Astrocyte of the spinal cord (primary cell): Measurements from ENCODE around the gene RCL1.

Experiments
- DNase-seq: peaks from one replicate; pipeline ENCODE4 v3.0.0; 2011; ENCODE audit warnings: low read depth, low spot score
- H3K4me3 ChIP-seq: 2 replicates; pipeline ENCODE4 v1.5.1; 2011; ENCODE audit warnings: low read depth, mild to moderate bottlenecking, low read length, moderate library complexity
- in situ Hi-C: cut with HindIII; loops from 2 replicates; pipeline ENCODE4 v1.10.0; 2017; ENCODE audit warnings: low sequenced_read_pairs
- TF ChIP-seq, protein P1 (sequence below): IDR thresholded peaks from 2 replicates; pipeline ENCODE4 v1.5.1; 2012; ENCODE audit warnings: low read depth, mild to moderate bottlenecking, low read length, inconsistent platforms

The RCL1 gene

DNA sequence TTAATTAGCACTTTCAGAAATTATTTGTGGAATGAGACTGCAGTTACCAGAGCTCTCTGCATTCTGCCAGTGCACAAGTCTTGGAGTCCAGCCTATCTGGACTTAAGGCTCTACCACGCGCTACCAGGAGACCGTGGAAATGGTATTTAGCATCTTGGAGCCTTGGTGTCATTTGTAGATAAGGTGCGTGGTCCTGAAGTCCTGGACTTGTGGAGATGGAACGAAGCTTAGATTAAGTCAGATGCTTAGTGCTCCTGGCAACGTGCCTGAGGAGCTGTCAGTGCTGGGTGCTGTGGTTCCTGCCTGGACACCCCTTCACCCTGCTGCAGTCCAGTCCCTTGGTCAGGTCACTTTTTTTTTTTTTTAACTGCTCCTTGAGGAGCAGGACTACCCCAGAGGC is 59.7 kb downstream of the RCL1 start:
- H3K4me3 ChIP-seq, result no peak overlapping the region
- TF ChIP-seq, protein P1, sequence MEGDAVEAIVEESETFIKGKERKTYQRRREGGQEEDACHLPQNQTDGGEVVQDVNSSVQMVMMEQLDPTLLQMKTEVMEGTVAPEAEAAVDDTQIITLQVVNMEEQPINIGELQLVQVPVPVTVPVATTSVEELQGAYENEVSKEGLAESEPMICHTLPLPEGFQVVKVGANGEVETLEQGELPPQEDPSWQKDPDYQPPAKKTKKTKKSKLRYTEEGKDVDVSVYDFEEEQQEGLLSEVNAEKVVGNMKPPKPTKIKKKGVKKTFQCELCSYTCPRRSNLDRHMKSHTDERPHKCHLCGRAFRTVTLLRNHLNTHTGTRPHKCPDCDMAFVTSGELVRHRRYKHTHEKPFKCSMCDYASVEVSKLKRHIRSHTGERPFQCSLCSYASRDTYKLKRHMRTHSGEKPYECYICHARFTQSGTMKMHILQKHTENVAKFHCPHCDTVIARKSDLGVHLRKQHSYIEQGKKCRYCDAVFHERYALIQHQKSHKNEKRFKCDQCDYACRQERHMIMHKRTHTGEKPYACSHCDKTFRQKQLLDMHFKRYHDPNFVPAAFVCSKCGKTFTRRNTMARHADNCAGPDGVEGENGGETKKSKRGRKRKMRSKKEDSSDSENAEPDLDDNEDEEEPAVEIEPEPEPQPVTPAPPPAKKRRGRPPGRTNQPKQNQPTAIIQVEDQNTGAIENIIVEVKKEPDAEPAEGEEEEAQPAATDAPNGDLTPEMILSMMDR, result no peak
- no peak for DNase-seq
- in situ Hi-C loops, result no loop called here

DNA sequence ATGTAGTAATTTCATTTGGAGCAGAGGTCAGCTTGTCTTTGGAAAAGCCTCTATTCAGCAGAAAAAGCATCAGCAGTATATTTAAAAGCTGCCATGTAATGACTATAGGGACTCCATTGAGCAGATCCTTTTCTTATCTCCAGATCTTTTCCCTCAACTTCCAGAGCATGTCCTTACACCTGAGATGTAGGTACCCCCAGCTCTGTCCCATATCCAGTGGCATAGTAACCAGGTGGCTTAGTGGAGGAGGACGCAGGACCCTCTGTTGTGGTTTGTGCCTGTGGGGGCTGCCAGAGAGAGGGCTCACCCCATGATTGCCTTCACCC is 61.5 kb downstream of the RCL1 start:
- in situ Hi-C loops, result no loop called here
- TF ChIP-seq, protein P1, result no peak
- no peak overlapping the region for H3K4me3 ChIP-seq
- no peak for DNase-seq

DNA sequence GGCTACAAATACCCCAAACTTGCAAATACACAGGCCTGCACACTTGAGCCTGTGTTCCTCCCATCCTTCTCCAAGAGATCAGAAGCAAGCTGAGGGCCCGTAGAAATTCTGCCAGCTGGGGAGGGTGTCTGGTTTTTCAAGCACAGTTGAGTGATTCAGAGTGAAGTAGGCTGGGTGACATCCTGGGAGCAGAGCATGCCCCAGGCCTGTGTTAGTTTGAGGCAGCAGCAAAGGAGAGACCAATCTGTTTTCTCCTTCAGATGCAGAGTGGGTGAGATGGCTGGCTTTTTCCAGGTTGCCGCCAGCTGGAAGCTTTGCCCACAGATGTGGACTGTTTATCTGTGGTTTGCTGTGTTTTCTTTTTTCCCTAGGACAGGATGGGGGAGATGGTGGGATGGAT is 63.1 kb downstream of the RCL1 start:
- TF ChIP-seq, protein P1, result no peak
- H3K4me3 ChIP-seq, result no peak overlapping the region
- in situ Hi-C loops, result no loop called here
- peak; percentile 64 for DNase-seq

DNA sequence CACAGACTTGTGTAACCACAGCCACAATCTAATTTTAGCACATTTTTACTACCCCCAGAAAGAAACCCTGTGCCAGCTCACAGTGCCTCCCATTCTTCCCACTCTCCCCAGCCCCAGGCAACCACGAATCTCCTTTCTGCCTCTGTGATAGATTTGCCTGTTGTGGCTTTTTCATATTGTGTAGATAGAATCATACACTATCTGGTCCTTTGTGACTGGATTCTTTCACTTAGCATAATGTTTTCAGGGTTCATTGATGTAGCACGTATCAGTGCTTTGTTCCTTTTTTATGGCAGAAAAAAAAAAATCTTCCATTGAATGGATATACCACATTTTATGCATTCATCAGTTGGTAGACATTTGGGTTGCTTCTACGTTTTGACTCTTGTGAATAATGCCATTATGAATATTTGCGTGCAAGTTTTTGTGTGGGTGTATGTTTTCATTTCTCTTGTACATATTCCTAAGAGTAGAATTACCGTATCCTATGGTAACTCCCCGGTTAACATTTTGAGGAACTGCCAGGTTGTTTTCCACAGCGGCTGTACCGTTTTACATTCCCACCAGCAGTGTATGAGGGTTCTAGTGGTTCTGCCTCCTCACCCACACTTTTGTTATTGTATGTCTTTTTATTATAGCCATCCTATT is 64.5 kb downstream of the RCL1 start:
- in situ Hi-C loops, result no loop called here
- DNase-seq, result no peak
- TF ChIP-seq, protein P1, result no peak
- H3K4me3 ChIP-seq, result no peak overlapping the region

DNA sequence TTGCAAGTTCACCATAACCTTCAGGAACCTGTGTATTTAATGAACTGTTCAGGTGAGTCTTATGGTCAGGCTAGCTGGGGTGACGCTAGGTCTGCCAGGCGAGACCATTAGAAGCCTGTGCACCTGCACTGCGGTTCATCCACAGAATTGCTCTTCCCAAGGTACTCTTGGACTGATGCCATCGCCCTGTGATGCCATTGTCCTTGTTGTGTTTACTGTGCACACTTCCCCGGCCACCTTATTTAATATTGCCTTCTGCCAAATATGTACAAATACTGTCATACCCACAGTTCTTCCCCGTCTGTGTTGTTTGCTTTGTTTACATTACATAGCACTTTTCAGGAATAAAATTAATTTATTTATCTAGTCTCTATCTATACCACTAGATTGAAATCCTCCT is 66.3 kb downstream of the RCL1 start:
- H3K4me3 ChIP-seq, result no peak overlapping the region
- in situ Hi-C loops, result no loop called here
- TF ChIP-seq, protein P1, result no peak
- DNase-seq, result no peak

DNA sequence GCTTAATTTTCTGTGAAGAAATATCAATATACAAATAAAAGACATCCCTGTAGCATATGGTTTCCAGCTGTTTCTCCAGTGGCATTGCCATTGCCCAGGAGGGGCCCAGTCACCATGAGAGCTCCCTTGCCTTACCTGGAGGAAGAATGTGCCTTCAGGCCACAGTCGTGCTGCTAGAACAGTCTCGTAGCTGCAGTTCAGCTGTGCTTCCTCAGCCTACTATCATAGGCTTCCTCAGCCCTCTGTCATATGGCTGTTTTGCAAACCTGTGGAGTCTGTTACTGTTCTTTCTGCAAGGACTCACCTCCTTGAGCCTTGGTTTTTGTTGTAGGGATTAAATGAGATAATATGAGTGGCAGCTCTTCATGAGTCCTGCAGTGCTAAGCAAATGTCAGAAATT is 67.6 kb downstream of the RCL1 start:
- in situ Hi-C loops, result no loop called here
- DNase-seq, result no peak
- H3K4me3 ChIP-seq, result no peak overlapping the region
- TF ChIP-seq, protein P1, result no peak

DNA sequence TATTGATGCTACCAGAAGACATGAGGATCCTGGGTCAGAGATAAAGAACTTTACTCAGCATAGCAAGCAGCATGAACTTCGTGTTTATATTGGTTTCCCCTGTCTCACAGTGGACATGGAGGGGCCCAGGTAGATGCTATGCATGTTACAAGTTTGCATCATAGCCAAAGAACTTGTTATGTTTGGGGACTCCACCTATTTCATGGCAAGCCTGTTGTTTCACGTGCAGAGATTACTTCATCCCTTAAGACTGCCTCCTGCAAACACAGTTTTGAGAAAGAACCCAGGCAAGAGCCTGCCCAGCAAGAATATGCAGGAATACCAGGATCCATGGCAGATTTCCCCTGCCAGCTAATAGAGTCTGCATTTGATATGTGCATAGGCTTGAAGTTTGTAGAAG is 68.4 kb downstream of the RCL1 start:
- TF ChIP-seq, protein P1, result no peak
- in situ Hi-C loops, result no loop called here
- no peak overlapping the region for H3K4me3 ChIP-seq
- no peak for DNase-seq
